KMS-11 (cell line): ENCODE results near the gene ZKSCAN1.

Experiments
- H2AFZ ChIP-seq: fragments of 200-600 bp; sonication (generic); 2 replicates; pipeline ENCODE4 v1.6.1; 2016; ENCODE audit warnings: antibody characterized with exemption, mixed run types, low read depth
- H3K27ac ChIP-seq: fragments of 200-600 bp; sonication (generic); 2 replicates; pipeline ENCODE4 v1.6.1; 2016; ENCODE audit warnings: mild to moderate bottlenecking, mixed run types
- H3K27me3 ChIP-seq: fragments of 200-600 bp; sonication (generic); 2 replicates; pipeline ENCODE4 v1.6.1; 2017; ENCODE audit warnings: mild to moderate bottlenecking, low read depth, mixed run types, moderate library complexity; ENCODE audit not compliant: insufficient read depth
- H3K36me3 ChIP-seq: fragments of 200-600 bp; sonication (generic); 2 replicates; pipeline ENCODE4 v1.6.1; 2017; ENCODE audit warnings: mild to moderate bottlenecking, mixed run types; ENCODE audit not compliant: insufficient read depth
- H3K4me1 ChIP-seq: fragments of 200-600 bp; sonication (generic); 2 replicates; pipeline ENCODE4 v1.6.1; 2016; ENCODE audit warnings: mild to moderate bottlenecking, low read depth, mixed run types; ENCODE audit not compliant: poor library complexity, severe bottlenecking
- H3K4me2 ChIP-seq: fragments of 200-600 bp; sonication (generic); 2 replicates; pipeline ENCODE4 v1.7.0; 2016; ENCODE audit warnings: mild to moderate bottlenecking, mixed run types
- H3K4me3 ChIP-seq: fragments of 200-600 bp; sonication (generic); IDR thresholded peaks from 2 replicates; pipeline ENCODE4 v1.6.1; 2017; ENCODE audit warnings: low read depth, low read length, mixed read lengths; ENCODE audit not compliant: insufficient read depth
- H3K79me2 ChIP-seq: fragments of 200-600 bp; sonication (generic); 2 replicates; pipeline ENCODE4 v1.6.1; 2016; ENCODE audit warnings: low read depth, mixed run types; ENCODE audit not compliant: insufficient read depth
- H3K9ac ChIP-seq: fragments of 200-600 bp; sonication (generic); 2 replicates; pipeline ENCODE4 v1.6.1; 2016; ENCODE audit warnings: mild to moderate bottlenecking, mixed run types
- H4K20me1 ChIP-seq: fragments of 200-600 bp; sonication (generic); 2 replicates; pipeline ENCODE4 v1.6.1; 2016; ENCODE audit warnings: mild to moderate bottlenecking, mixed run types; ENCODE audit not compliant: insufficient read depth
- CTCF ChIP-seq: fragments of 200-600 bp; sonication (generic); conservative IDR thresholded peaks from 2 replicates; pipeline ENCODE4 v1.6.1; 2017; ENCODE audit warnings: low read depth, mild to moderate bottlenecking, antibody characterized with exemption, low read length, moderate library complexity, mixed read lengths

The ZKSCAN1 gene

DNA sequence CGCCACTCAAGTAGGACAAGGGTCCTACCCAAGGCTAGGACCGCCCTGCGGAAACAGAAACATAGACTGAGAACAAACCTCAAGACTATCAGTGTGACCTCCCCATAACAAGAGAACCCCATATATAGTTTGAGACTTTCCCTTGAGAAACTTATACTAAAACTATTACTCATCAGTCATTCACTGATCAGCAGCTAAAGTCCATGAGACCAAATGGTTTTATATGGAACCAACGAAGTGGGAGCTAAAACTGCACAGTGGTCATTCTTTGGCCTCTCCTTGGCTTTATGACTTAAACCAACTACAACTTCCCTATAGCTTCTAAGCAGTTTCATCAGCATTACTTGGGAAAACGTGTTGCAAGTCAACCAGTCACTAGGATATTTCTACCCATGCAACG, 20.5 kb downstream of the ZKSCAN1 start:
- no peak overlapping the region for H3K27ac ChIP-seq
- H3K9ac ChIP-seq = no peak overlapping the region
- H2AFZ ChIP-seq = no peak overlapping the region
- no peaks in the 10 kb centered on the region for H3K27me3 ChIP-seq
- H3K36me3 ChIP-seq = no peaks in the 10 kb centered on the region
- H3K4me3 ChIP-seq = no peak overlapping the region
- H3K79me2 ChIP-seq = no peaks in the 10 kb centered on the region
- no peak for TF ChIP-seq CTCF
- H3K4me1 ChIP-seq = no peaks in the 10 kb centered on the region
- no peaks in the 10 kb centered on the region for H4K20me1 ChIP-seq
- no peak overlapping the region for H3K4me2 ChIP-seq

- Histone ChIP-seq H3K4me3 (no peak overlapping the region), H3K27ac (no peak overlapping the region), H3K4me1 (no peaks in the 10 kb centered on the region), H3K79me2 (no peaks in the 10 kb centered on the region), H3K4me2 (no peak overlapping the region), H2AFZ (no peak overlapping the region), H3K36me3 (no peaks in the 10 kb centered on the region), H3K27me3 (no peaks in the 10 kb centered on the region), H3K9ac (no peak overlapping the region), H4K20me1 (no peaks in the 10 kb centered on the region)
- TF ChIP-seq CTCF = no peak
These were observed 22.9 kb downstream of the ZKSCAN1 start for GRCh38 chr7:100038326-100038725.

GRCh38 chr7:100040575-100040974, 25.2 kb downstream of the ZKSCAN1 start:
- Histone ChIP-seq H3K4me1 (no peaks in the 10 kb centered on the region), H2AFZ (no peak overlapping the region), H3K27me3 (no peaks in the 10 kb centered on the region), H3K4me3 (no peak overlapping the region), H3K79me2 (no peaks in the 10 kb centered on the region), H3K36me3 (no peaks in the 10 kb centered on the region), H3K4me2 (no peak overlapping the region), H3K27ac (no peak overlapping the region), H4K20me1 (no peaks in the 10 kb centered on the region), H3K9ac (no peak overlapping the region)
- TF ChIP-seq CTCF = no peak

DNA sequence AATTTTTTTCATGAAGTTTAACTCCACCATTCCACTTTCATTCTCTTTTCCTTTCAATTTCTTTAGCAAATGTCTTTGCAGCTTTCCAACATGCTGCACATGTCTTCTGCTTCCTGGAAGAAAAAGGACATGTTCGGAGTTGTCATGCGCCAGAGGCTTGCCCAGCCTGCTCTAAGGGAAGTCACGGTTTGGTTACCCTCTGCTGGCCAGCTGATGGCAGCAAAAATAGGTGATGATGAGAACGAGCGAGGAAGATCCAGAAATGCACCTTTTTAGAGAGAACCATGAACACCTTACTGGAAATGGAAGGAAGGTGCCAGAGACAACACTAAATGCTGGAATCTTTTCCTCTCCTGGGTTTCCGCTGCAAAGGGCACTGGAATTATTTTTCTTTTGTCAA, 29.3 kb downstream of the ZKSCAN1 start:
- Histone ChIP-seq H3K4me1 (peaks cover 5% of the 10 kb centered on the region), H3K36me3 (no peaks in the 10 kb centered on the region), H3K27ac (no peak overlapping the region), H3K79me2 (no peaks in the 10 kb centered on the region), H4K20me1 (no peaks in the 10 kb centered on the region), H3K9ac (no peak overlapping the region), H3K4me3 (no peak overlapping the region), H3K4me2 (no peak overlapping the region), H2AFZ (no peak overlapping the region), H3K27me3 (no peaks in the 10 kb centered on the region; the same call in 1 of the 2 replicates)
- no peak for TF ChIP-seq CTCF
